KG1 (cell line): ENCODE data around the gene MEX3A.
"Not testable (repeated sequence)": the region's sequence is repeated elsewhere in the genome, so short reads cannot be mapped to it uniquely, and the experiment has no call there.

ENCODE experiments used
- DNase-seq: peaks from one replicate; lab custom pipeline; 2025; lab: John Stamatoyannopoulos, UW

MEX3A gene

GRCh38 chr1:156118177-156118868, 36.1 kb upstream of the MEX3A start:
- no peak for DNase-seq

- no peak for DNase-seq
Observed at GRCh38 chr1:156117414-156118176, 35.3 kb upstream of the MEX3A start.

- DNase-seq, result not testable (repeated sequence)
Observed at GRCh38 chr1:156116731-156117130, 34.5 kb upstream of the MEX3A start.

GRCh38 chr1:156115514-156116374, 33.5 kb upstream of the MEX3A start:
- DNase-seq, result no peak

- no peak for DNase-seq
Observed at GRCh38 chr1:156114919-156115513, 32.8 kb upstream of the MEX3A start.

- DNase-seq, result no peak
Observed at GRCh38 chr1:156114101-156114918, 32.0 kb upstream of the MEX3A start, which contains the start of gene LMNA. Gene LMNA, plus strand, starts transcription at chr1:156114711. Its CDS starts 208 bp downstream, at chr1:156114919.

GRCh38 chr1:156113282-156113950, 31.2 kb upstream of the MEX3A start:
- DNase-seq, result no peak

- DNase-seq, result no peak
Observed at GRCh38 chr1:156112276-156113137, 30.2 kb upstream of the MEX3A start.

GRCh38 chr1:156111355-156111962, 29.2 kb upstream of the MEX3A start:
- DNase-seq, result no peak

GRCh38 chr1:156110252-156110651, 28.0 kb upstream of the MEX3A start:
- DNase-seq, result no peak

- no peak for DNase-seq
Observed at GRCh38 chr1:156108664-156109241, 26.5 kb upstream of the MEX3A start.

- no peak for DNase-seq
Observed at GRCh38 chr1:156108057-156108456, 25.8 kb upstream of the MEX3A start.

- no peak for DNase-seq
Observed at GRCh38 chr1:156106624-156107488, 24.6 kb upstream of the MEX3A start.

GRCh38 chr1:156104861-156105832, 22.9 kb upstream of the MEX3A start:
- DNase-seq, result no peak

GRCh38 chr1:156104065-156104810, 22.0 kb upstream of the MEX3A start:
- DNase-seq, result no peak

GRCh38 chr1:156103521-156103947, 21.3 kb upstream of the MEX3A start:
- no peak for DNase-seq
